Fibroblast of pulmonary artery (primary cell): ENCODE results near the gene MAGI3.

ENCODE experiments used
- DNase-seq: peaks from one replicate; pipeline ENCODE4 v3.0.0-alpha.2; 2010; ENCODE audit warnings: low read depth
- H3K4me3 ChIP-seq: replicated peaks from 2 replicates; pipeline ENCODE4 v1.5.1; 2011; ENCODE audit warnings: low read depth, mild to moderate bottlenecking, control low read depth, low read length, moderate library complexity
- TF ChIP-seq, protein P1 (sequence below): IDR thresholded peaks from 2 replicates; pipeline ENCODE4 v1.5.1; 2011; ENCODE audit warnings: mild to moderate bottlenecking, control low read depth, low read length, inconsistent platforms; ENCODE audit errors: missing control alignments

Gene MAGI3

DNA sequence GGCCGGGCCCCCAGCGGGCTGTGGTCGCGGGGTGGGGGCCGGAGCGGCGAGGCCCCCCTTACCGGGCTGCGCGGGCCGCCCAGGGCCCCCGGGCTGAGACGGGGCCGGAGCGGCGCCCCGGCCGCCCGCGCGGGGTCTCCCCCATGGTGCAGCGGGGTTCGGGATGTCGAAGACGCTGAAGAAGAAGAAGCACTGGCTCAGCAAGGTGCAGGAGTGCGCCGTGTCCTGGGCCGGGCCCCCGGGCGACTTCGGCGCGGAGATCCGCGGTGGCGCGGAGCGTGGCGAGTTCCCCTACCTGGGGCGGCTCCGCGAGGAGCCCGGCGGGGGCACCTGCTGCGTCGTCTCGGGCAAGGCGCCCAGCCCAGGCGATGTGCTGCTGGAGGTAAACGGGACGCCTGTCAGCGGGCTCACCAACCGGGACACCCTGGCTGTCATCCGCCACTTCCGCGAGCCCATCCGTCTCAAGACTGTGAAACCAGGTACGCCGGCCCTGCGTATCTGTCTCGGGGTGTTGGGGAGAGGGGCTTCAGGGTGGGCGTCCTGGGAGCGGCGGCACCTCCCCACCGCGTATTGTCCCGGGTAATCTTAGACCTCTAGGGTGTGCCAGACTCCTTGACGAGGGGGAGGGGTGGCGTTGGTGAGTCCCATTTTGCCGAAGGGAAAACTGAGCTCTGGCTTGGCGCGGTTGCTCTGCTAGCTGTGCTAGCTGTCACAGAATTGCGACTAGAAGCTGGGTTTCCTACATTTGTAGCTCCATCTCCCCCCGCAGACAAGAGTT lies 745 bp downstream of the MAGI3 start:
- H3K4me3 ChIP-seq = peak overlapping the region; percentile 66
- TF ChIP-seq, protein P1, sequence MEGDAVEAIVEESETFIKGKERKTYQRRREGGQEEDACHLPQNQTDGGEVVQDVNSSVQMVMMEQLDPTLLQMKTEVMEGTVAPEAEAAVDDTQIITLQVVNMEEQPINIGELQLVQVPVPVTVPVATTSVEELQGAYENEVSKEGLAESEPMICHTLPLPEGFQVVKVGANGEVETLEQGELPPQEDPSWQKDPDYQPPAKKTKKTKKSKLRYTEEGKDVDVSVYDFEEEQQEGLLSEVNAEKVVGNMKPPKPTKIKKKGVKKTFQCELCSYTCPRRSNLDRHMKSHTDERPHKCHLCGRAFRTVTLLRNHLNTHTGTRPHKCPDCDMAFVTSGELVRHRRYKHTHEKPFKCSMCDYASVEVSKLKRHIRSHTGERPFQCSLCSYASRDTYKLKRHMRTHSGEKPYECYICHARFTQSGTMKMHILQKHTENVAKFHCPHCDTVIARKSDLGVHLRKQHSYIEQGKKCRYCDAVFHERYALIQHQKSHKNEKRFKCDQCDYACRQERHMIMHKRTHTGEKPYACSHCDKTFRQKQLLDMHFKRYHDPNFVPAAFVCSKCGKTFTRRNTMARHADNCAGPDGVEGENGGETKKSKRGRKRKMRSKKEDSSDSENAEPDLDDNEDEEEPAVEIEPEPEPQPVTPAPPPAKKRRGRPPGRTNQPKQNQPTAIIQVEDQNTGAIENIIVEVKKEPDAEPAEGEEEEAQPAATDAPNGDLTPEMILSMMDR = no peak
- peak; percentile 41 for DNase-seq

DNA sequence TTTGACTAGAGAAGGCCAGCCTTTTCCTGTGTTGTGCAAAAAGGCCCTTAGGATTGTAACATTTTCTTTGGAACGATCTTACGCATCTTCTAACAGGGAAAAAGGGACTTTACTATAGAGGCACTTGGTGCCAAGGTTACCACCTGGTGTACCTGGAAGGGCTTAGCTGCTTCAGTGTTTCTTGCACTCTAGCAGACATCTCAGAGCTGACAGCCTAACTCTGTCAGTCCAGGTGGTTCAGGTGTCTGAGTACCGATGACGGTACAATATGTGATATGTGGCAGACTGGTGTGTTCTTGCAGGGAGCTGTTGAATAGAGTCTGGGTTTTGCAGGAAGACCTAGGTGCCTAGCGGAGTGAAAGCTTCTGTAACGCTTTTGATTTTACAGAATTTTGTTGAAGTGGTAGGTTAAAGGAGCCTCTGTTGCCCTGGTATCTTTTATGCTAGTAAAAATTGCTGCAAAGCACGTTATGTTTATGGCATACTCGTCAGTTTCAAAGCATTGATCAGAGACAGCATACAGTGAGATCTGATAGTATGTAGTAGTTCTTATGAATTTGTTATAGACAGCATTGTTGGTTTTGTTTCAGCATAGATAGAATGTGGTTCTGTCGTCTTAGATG lies 1.4 kb downstream of the MAGI3 start:
- H3K4me3 ChIP-seq = peak overlapping the region; percentile 66
- TF ChIP-seq, protein P1 = no peak
- no peak for DNase-seq

DNA sequence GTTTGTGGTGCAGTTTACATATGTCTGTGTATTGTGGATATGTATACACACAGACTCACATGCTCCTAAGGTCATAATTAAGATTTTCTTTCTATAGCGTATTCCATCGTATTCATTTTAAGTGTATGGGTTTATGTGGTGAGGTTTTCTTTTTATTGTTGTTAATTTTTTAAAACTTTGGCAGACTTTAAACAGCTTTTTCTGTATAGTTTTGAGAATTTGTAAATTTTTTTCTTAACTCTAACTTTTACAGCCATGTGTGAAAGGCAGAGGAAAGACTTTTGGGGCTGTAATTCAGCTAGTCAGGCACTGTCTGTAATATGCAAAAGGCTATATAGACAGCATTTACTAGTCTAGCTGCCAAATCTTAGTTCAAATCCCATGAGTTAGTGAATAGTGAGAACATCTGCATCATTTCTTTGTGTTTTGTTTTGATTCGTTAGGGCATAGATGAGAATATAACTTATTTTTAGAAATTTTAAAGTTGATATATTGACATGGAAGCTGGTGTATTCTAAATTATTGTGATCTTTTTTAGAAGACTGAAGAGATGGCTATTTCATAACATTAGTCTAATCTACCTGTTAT lies 2.3 kb downstream of the MAGI3 start:
- TF ChIP-seq, protein P1 = no peak
- no peak for DNase-seq
- peak overlapping the region; percentile 66 for H3K4me3 ChIP-seq

DNA sequence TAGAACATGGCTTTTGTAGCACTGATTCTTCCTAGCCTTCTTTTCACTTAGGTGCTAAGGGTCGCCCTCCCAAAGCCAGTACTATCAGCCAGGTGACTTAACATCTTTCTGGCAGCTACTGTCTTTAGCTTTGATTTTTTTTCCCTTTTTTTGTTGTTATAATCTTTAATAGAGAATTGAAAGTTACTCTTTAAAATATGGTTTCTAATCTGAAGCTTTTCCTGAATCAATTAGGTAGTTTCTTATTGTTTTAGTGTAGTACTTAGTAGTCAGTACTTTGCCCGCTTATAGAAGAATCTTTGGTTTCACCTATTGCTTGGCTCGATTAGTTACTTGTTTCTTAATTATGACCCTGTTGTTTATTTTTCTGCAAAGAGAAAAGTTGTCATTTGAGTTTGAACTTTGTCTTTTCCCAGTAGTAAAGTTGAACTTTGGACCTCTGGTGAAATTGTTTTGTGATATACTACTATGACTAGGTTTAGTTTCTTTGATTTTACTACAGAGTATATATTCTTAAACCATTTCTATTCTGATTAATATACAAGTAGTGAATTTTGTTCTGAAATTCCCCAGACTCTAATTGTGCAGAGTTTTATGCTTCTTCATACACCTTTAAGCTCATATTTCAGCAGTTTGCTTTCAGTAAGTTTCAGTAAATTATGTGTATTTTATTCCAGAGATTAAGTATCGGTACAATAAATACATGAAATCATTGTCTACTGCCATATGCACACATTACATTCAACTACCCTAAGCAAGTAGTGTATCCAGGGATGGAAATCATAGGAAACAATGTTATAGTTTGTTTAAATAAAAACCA lies 3.9 kb downstream of the MAGI3 start:
- no peak overlapping the region for H3K4me3 ChIP-seq
- DNase-seq = no peak
- TF ChIP-seq, protein P1 = no peak

DNA sequence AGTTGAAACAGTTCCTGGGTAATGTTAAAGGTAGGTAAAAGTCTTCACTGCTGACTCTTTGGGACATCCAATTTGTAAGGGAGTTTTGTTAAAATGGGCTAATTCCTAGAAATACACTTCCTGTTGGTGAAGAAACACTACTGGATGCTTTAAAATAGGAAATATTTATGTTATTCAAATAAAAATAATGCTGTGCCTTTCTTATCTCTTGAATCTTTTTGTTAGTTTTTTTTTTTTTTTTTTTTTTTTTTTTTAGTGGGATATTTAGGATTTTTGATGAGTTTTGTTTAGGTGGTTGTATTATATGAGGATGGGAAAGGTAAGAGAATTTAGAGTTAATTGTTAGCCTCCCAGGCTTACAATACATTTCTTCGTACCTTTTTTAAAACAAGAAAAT lies 4.5 kb downstream of the MAGI3 start:
- DNase-seq = no peak
- no peak overlapping the region for H3K4me3 ChIP-seq
- TF ChIP-seq, protein P1 = no peak

DNA sequence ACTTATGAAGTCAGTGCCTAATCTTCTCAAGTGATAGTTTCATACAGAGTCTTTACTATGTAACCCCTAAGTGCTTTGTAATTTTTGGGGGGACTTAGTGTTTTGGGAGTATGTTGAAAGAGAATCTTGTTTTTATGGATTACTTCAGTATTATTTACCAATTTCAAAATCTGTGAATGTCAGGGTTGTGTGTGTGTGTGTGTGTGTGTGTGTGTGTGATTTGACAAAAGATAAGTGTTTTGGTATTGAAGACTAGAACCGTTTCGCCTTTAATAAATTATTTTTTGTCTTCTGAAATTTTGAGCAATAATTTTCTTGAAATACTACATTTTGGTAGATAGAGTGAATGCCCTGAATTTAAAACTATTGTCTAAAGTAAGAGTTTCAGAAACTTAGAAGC lies 5.8 kb downstream of the MAGI3 start:
- DNase-seq = no peak
- TF ChIP-seq, protein P1 = no peak
- no peak overlapping the region for H3K4me3 ChIP-seq
